Heart left ventricle (tissue), 13 donors: ENCODE results near the gene UROC1.

Source experiments
- CTCF ChIP-seq, 12 donors: fragments of 200-600 bp; sonication (generic) in 4 of 12; IDR thresholded peaks; one replicate each; pipeline versions ENCODE4 v1.5.0 to v1.8.0; 2018 to 2022; ENCODE audit warnings: antibody characterized with exemption in 12 of 12, mild to moderate bottlenecking in 5 of 12
- POLR2A ChIP-seq, 2 donors: fragments of 450-650 bp; IDR thresholded peaks; one replicate each; pipeline ENCODE4 v1.6.1; 2017; ENCODE audit warnings: antibody characterized with exemption in 2 of 2, mild to moderate bottlenecking in 2 of 2, moderate library complexity in 2 of 2
- donor health status: ischemic (EF 13 %, LVEDD 7.1; RV severe dilation, severe dysfunction).
- donor health status: DM: no; HTN: yes; CAD: no.
- donor health status: DM: no; HTN: no; CAD: no.
- donor health status: ischemic (EF 25% LVEDD 6.9; RV normal size, moderate dysfunction).
- donor health status: ischemic (EF 25% LVEDD 5.7; RV mildly dilated, moderate dysfunction).
- donor health status: ischemic (EF 35%, LVEDD 5.7; RV mildly dilated, moderate dysfunction).
- donor health status: nonischemic (EF 11% LVEDD 7.7; RV severe dilation, severe dysfunction).
- donor health status: DM: yes; HTN: yes; CAD: no.
- donor health status: PGD.
- donor health status: ischemic (EF 29% LVEDD 5.4; RV normal size, mild dysfunction).
- donor health status: nonischemic (EF 23%, LVEDD 6.1; RV moderate dilation, normal function).

- no peak for TF ChIP-seq CTCF (IDR thresholded peaks at IDR 0.05)
- TF ChIP-seq POLR2A (IDR thresholded peaks at IDR 0.05), result no peak
Observed at GRCh38 chr3:126510308-126510910, 7.2 kb downstream of the UROC1 start.
